GM12873 (cell line): ENCODE measurements around the gene GIGYF1.

Experiments
- TF ChIP-seq, protein P1 (sequence below): IDR thresholded peaks from 2 replicates; pipeline ENCODE4 v1.5.1; 2012; ENCODE audit warnings: low read depth, mild to moderate bottlenecking, moderate library complexity, low read length, control low read depth; ENCODE audit not compliant: insufficient read depth; ENCODE audit errors: missing control alignments

The GIGYF1 gene

DNA sequence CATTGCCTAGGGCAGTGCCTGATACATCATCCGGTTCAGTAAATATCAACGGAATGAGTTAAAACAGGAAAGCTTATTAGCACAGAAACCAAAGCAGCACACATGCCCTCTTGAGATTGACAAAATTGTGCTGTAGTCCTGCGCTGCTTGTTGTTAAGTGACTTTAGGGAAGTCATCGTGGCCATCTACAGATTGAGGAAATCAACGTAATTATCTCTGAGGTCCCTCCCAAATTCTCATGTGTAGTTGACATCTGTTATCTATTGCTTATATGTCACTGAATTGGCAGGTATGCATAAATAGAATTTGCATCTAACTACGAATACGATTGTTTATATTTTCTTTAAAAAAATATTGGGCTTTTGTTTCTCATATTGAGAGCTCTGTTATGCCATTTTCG, 24.0 kb downstream of the GIGYF1 start:
- TF ChIP-seq, protein P1, sequence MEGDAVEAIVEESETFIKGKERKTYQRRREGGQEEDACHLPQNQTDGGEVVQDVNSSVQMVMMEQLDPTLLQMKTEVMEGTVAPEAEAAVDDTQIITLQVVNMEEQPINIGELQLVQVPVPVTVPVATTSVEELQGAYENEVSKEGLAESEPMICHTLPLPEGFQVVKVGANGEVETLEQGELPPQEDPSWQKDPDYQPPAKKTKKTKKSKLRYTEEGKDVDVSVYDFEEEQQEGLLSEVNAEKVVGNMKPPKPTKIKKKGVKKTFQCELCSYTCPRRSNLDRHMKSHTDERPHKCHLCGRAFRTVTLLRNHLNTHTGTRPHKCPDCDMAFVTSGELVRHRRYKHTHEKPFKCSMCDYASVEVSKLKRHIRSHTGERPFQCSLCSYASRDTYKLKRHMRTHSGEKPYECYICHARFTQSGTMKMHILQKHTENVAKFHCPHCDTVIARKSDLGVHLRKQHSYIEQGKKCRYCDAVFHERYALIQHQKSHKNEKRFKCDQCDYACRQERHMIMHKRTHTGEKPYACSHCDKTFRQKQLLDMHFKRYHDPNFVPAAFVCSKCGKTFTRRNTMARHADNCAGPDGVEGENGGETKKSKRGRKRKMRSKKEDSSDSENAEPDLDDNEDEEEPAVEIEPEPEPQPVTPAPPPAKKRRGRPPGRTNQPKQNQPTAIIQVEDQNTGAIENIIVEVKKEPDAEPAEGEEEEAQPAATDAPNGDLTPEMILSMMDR = no peak

DNA sequence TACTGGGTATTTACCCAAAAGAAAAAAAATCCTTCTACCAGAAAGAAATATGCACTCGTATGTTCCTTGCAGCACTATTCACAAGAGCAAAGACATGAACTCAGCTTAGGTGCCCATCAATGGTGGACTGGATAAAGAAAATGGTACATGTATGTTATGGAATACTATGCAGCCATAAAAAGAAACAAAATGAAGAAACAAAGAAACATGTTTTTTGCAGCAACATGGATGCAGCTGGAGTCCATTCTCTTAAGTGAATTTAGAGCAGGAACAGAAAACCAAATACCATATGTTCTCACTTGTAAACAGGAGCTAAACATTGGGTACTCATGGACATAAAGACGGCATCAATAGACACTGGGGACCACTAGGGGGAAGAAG, 26.0 kb downstream of the GIGYF1 start:
- TF ChIP-seq, protein P1 = no peak

DNA sequence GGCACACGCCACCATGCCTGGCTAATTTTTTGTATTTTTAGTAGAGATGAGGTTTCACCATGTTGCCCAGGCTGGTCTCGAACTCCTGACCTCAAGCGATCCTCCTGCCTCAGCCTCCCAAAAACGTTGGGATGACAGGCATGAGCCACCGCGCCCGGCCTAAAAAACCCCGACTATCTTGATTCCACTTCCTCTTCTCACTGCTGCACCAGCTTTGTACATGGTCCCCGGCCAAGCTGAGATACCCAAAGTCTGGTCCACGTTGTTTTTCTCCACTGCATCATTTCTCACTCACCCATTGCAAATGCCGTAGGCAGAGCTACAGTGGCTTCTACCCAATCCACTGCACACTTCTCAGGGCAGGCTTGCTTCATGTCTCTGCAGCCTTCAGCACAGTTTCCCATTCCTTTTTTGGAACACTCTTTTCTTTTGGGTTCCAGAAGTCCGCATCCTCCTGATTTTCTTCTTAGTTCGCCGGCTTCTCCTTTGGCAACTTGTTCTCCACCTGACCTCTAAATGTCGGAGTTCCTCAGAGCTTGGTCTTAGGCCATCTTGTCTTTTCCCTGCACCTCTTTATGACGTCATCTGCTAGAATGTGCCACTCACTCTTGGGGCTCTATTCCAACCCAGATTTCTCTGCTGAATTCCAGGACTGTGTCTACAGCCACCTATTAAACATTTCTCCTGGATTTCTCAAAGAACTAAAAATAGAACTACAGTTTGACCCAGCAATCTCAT, 26.6 kb downstream of the GIGYF1 start:
- TF ChIP-seq, protein P1 = no peak

DNA sequence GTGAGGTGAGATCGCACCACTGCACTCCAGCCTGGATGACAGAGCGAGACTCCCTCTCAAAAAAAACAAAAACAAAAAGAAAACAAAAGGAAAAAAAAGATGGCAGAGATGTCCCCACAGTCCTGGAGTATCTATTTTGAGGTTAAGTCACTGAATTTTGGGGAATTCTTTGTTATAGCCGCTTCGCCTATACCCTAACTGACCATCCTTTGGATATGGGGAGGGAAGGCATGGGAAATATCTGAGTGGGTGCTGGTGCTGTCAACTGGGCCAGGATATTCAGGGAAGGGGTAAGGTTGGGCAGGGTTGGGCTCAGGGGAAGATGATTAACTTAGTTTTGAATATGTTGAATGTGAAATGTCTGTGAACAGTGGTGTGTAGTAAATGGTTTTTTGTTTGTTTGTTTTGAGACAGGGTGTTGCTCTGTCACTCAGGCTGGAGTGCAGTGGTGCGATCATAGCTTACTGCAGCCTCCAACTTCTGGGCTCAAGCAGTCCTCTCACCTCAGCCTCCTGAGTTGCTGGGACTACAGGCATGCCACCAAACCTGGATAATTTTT, 28.8 kb downstream of the GIGYF1 start:
- TF ChIP-seq, protein P1 = no peak

DNA sequence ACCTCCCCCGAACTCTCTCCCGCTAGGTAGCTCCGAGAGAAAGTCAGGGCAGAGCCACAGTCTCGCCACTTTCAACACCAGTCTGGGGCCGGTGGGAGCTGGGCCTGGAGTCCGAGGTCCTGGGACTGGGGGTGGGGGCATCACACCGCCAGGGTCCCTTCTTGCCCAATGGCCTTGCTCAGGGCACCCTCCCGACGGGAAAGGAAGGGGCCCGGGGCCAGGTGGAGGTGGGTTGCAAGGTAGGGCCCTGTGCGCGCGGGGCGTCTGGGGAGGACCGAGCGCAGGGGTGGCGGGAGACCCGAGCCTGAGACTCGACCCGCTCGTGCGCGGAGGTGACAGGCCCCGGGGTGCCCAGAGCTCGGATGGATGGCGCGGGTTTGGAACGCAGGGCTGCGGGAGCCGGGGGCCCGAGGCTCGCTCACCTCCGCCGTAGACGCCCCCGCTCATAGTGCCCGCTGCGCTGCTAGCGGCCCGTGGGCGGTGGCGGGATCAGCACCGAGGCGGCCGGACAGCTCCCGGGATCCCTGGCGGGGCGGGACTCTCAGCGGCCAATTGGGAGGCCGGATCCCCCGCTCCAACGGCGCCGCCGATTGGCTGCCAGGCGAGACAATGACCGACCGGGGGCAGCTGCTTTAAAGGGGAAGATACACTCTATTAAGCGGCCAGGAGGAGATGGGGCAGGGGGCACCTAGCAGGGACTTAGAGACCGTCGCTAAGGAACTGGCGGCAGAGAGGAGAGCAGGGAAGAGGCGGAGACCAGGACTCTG, 38.0 kb downstream of the GIGYF1 start, which contains the start of gene ACTL6B:
Gene ACTL6B, minus strand, starts transcription at position 541 of the 767 bp plus-strand sequence. Its CDS starts 94 bp downstream, at position 447.
- TF ChIP-seq, protein P1 = no peak

DNA sequence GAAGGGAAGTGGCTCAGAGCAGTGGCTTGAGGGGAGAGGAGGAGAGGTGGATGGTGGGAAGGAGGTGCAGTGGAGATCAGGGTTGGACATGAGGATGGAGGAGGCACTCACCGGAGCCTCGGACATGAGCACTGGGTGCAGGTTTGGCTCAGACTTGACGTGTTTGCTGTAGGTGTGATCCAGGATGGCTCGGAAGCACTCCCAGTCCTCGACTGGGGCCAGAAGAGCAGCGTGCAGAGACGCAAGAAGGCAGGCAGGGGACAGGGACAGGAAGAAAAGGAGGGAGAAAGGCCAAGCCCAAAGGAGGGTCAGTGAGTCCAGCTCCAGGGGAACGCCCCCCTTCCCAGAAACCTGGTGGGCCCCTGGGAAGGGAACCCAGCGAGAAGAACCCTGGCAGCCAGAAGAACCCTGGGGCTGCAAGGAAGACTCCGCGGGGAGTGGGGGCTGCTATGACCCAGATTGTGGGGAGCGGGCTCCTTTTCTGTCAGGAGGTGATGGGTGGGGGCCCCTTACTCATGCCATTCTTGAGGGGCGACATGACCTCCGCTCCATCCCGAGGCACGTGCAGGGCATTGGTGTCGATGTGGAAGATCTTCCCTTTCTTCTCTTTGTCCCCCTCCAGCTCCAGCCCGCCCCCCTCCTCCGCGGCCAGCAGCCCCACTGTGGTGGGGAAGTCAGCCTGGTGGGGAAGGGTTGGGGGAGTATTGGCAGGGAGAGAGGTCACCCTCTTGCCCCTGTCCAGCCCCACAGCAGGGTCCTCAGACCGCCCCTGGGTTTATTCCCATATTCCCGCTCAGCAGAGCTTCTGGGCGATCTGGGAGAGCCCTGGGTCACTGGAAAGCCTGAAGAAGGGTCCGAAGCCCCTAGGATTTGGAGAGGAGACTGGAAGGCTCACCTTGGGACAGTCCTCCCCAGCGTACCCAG, 38.9 kb downstream of the GIGYF1 start:
- TF ChIP-seq, protein P1 = no peak
